Measurements from ENCODE around the gene ECE2. TPM values are rescaled to one million over a fixed set of nuclear protein-coding genes. Genes with fewer than 3 reads are reported as not detected.

ECE2 gene
- total and polyA plus RNA-seq, 10 of the 15 experiments (the other 5 are each of a cell fraction or from before 2014, with no cell fraction given): not detected

DNA sequence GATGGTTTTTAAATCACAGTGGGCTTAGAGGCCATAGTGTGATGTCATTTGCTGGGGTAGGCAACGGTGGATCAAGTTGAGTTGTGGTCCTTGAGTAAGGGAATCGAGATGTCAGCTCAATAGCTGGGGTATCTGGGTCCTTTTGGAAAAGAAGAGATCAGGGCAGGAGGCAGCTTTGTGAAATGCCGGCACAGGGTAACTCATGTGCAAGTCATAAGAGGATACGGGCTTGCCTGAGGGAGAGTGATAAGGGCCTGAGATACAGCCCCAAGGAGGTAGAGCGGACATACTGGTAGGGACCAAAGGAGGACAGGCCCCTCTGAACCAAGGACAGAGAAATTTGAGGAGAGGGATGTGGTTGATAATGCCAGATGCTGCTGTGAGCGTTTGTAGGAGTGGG lies 57.4 kb downstream of the ECE2 start:
- 81% methylated on average over 6 of the region's 6 CpGs for WGBS (ENCODE audit: insufficient coverage, insufficient replicate concordance, low lambda C conversion rate, missing lambda C conversion rate)
- no peak overlapping the region for H2AFZ ChIP-seq (ENCODE audit: control insufficient read depth, low read depth, low read length)
- H3K4me1 ChIP-seq (ENCODE audit: control insufficient read depth, insufficient read depth, low read length): peaks cover 8% of the 10 kb centered on the region
- RAD21 ChIA-PET (ENCODE audit: unreplicated experiment): no interaction called here
- no peak overlapping the region for H3K27ac ChIP-seq (ENCODE audit: control insufficient read depth, insufficient read depth)
- intact Hi-C loops (cut with micrococcal nuclease; ENCODE audit: unreplicated experiment) (no loop called here), in situ Hi-C loops (cut with MboI) (no loop called here)
- H4K20me1 ChIP-seq (ENCODE audit: control insufficient read depth, insufficient read depth): peaks cover 2% of the 10 kb centered on the region
- H3K9ac ChIP-seq (ENCODE audit: control insufficient read depth, insufficient read depth, low read length): no peak overlapping the region
- SMC1A ChIA-PET (ENCODE audit: uncharacterized antibody, unreplicated experiment): no interaction called here
- BruUV-seq (replicated peaks): TSS peak; percentile 56
- H3K79me2 ChIP-seq (ENCODE audit: control insufficient read depth, insufficient read depth, low read length): no peaks in the 10 kb centered on the region
- H3K9me3 ChIP-seq (replicated peaks; ENCODE audit: control insufficient read depth, insufficient read depth, low read length): no peaks in the 10 kb centered on the region
- CTCF ChIA-PET: no interaction called here
- H3K4me3 ChIP-seq: no peak overlapping the region
- no peak for FAIRE-seq
- no peaks in the 10 kb centered on the region for H3K27me3 ChIP-seq (replicated peaks in 1 of 2; ENCODE audit: control insufficient read depth in 2 of 2, insufficient read depth in 2 of 2, low read length in 1 of 2)
- peaks cover 32 to 40% of the 10 kb centered on the region in 2 experiments for H3K36me3 ChIP-seq (ENCODE audit: control insufficient read depth in 2 of 2, insufficient read depth in 2 of 2, low read length in 1 of 2)
- no peak for ATAC-seq
- no peak overlapping the region for H3K4me2 ChIP-seq (ENCODE audit: control insufficient read depth, insufficient read depth)
- no peak for TF ChIP-seq ZNF24 (IDR thresholded peaks at IDR 0.05)
- TF ChIP-seq EGR1 (IDR thresholded peaks at IDR 0.05; ENCODE audit: borderline replicate concordance in 1 of 2, low read depth in 2 of 2, low read length in 2 of 2): no peak
- no peak for TF ChIP-seq SRF (IDR thresholded peaks at IDR 0.05; ENCODE audit: low read depth in 2 of 2, low read length in 2 of 2)
- POLR2A ChIA-PET: no interaction called here
- no peak for DNase-seq (ENCODE audit: low read depth, low spot score)

DNA sequence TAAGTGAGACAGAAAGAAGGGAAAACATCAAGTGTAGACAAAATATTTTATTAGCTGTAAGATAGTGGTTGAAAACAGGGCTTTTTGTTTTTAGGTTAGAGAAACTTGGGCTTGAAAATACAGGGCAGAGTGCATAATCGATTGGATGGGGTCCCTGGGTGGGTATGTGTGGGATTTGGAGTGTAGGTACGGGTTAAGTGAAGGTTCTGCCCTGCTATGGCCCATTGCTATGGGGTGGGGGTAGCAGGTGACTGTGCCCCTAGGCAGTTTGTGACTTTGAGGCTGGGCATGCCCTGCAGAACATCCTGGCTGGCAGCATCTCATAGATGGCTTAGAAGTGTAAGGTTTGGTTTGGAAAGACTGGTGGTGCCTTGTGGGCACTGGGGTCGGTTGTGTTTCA lies 57.9 kb downstream of the ECE2 start:
- WGBS (ENCODE audit: insufficient coverage, insufficient replicate concordance, low lambda C conversion rate, missing lambda C conversion rate): 55% methylated on average over 3 of the region's 3 CpGs
- peaks cover 8% of the 10 kb centered on the region for H3K4me1 ChIP-seq (ENCODE audit: control insufficient read depth, insufficient read depth, low read length)
- H3K9me3 ChIP-seq (replicated peaks; ENCODE audit: control insufficient read depth, insufficient read depth, low read length): no peaks in the 10 kb centered on the region
- no peak overlapping the region for H3K4me2 ChIP-seq (ENCODE audit: control insufficient read depth, insufficient read depth)
- DNase-seq (ENCODE audit: low read depth, low spot score): no peak
- no TSS peak for BruUV-seq (replicated peaks)
- ChIA-PET CTCF (no interaction called here), RAD21 (ENCODE audit: unreplicated experiment) (no interaction called here), POLR2A (no interaction called here), SMC1A (ENCODE audit: uncharacterized antibody, unreplicated experiment) (no interaction called here)
- no peaks in the 10 kb centered on the region for H3K27me3 ChIP-seq (replicated peaks in 1 of 2; ENCODE audit: control insufficient read depth in 2 of 2, insufficient read depth in 2 of 2, low read length in 1 of 2)
- H2AFZ ChIP-seq (ENCODE audit: control insufficient read depth, low read depth, low read length): no peak overlapping the region
- intact Hi-C loops (cut with micrococcal nuclease; ENCODE audit: unreplicated experiment): no loop called here
- in situ Hi-C loops (cut with MboI): no loop called here
- no peaks in the 10 kb centered on the region for H3K79me2 ChIP-seq (ENCODE audit: control insufficient read depth, insufficient read depth, low read length)
- H3K9ac ChIP-seq (ENCODE audit: control insufficient read depth, insufficient read depth, low read length): no peak overlapping the region
- peaks cover 29 to 36% of the 10 kb centered on the region in 2 experiments for H3K36me3 ChIP-seq (ENCODE audit: control insufficient read depth in 2 of 2, insufficient read depth in 2 of 2, low read length in 1 of 2)
- H4K20me1 ChIP-seq (ENCODE audit: control insufficient read depth, insufficient read depth): peaks cover 2% of the 10 kb centered on the region
- no peak for ATAC-seq
- H3K4me3 ChIP-seq: no peak overlapping the region
- no peak overlapping the region for H3K27ac ChIP-seq (ENCODE audit: control insufficient read depth, insufficient read depth)
- no peak for FAIRE-seq
- TF ChIP-seq HDAC6 (IDR thresholded peaks at IDR 0.05; ENCODE audit: unreplicated experiment) (no peak), ETV6 (conservative IDR thresholded peaks at IDR 0.05 in 1 of 2, IDR thresholded peaks at IDR 0.05 in 1 of 2; ENCODE audit: borderline replicate concordance in 1 of 2, low read depth in 1 of 2) (no peak), IRF4 (IDR thresholded peaks at IDR 0.05; ENCODE audit: low read depth, low read length) (no peak), RFX5 (IDR thresholded peaks at IDR 0.05; ENCODE audit: low read depth, low read length) (no peak), PAX8 (IDR thresholded peaks at IDR 0.05) (no peak), STAT1 (conservative IDR thresholded peaks at IDR 0.05) (no peak)
- TF ChIP-seq, protein P1, sequence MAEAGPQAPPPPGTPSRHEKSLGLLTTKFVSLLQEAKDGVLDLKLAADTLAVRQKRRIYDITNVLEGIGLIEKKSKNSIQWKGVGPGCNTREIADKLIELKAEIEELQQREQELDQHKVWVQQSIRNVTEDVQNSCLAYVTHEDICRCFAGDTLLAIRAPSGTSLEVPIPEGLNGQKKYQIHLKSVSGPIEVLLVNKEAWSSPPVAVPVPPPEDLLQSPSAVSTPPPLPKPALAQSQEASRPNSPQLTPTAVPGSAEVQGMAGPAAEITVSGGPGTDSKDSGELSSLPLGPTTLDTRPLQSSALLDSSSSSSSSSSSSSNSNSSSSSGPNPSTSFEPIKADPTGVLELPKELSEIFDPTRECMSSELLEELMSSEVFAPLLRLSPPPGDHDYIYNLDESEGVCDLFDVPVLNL (IDR thresholded peaks at IDR 0.05; ENCODE audit: low read depth, low read length): no peak
- TF ChIP-seq, protein P2, sequence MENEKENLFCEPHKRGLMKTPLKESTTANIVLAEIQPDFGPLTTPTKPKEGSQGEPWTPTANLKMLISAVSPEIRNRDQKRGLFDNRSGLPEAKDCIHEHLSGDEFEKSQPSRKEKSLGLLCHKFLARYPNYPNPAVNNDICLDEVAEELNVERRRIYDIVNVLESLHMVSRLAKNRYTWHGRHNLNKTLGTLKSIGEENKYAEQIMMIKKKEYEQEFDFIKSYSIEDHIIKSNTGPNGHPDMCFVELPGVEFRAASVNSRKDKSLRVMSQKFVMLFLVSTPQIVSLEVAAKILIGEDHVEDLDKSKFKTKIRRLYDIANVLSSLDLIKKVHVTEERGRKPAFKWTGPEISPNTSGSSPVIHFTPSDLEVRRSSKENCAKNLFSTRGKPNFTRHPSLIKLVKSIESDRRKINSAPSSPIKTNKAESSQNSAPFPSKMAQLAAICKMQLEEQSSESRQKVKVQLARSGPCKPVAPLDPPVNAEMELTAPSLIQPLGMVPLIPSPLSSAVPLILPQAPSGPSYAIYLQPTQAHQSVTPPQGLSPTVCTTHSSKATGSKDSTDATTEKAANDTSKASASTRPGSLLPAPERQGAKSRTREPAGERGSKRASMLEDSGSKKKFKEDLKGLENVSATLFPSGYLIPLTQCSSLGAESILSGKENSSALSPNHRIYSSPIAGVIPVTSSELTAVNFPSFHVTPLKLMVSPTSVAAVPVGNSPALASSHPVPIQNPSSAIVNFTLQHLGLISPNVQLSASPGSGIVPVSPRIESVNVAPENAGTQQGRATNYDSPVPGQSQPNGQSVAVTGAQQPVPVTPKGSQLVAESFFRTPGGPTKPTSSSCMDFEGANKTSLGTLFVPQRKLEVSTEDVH (IDR thresholded peaks at IDR 0.05; ENCODE audit: low read depth, partially characterized antibody): no peak
- TF ChIP-seq, protein P3, sequence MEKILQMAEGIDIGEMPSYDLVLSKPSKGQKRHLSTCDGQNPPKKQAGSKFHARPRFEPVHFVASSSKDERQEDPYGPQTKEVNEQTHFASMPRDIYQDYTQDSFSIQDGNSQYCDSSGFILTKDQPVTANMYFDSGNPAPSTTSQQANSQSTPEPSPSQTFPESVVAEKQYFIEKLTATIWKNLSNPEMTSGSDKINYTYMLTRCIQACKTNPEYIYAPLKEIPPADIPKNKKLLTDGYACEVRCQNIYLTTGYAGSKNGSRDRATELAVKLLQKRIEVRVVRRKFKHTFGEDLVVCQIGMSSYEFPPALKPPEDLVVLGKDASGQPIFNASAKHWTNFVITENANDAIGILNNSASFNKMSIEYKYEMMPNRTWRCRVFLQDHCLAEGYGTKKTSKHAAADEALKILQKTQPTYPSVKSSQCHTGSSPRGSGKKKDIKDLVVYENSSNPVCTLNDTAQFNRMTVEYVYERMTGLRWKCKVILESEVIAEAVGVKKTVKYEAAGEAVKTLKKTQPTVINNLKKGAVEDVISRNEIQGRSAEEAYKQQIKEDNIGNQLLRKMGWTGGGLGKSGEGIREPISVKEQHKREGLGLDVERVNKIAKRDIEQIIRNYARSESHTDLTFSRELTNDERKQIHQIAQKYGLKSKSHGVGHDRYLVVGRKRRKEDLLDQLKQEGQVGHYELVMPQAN (conservative IDR thresholded peaks at IDR 0.05): no peak
